Measurements from ENCODE around the gene USP10.

The USP10 gene

DNA sequence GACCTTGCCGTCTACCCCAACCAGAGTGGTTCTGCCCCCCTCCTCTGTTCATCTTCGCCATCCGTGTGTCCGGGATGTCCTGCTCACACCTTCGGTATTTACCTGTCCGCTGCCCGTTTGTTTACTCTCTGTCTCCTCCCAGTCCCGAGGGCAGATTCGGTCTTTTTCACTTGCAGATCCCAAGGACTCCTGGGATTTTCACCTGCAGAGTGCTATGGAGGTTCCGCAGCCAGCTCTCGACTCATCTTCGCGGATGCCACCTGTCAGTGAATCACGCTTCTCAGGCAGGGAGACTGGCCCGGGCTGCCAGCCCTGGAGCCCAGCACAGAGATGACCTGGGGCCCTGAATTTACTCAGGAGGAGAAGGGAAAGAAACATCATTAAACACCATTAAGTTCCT lies 128.1 kb downstream of the USP10 start:
- no peak for DNase-seq

DNA sequence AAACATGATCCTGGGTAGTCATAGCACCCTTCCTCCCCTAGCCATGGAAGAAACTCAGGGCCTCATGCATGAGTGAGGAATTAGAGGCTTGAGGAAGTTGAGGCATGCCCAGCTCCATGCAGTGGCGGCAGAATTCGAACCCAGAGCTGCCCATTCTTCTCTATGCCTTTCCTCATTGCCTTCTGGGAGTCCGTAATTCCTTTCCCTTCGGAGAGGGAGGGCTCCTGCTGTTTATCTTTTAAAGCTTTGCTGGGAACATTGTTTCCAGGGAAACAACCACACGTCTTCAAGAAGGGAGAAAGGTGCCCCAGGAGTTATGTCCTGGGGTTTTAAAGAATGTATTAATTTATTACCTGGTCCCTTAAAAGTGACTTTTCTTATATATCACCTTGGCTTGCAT lies 128.5 kb downstream of the USP10 start:
- DNase-seq, result no peak

All from CD4-positive, alpha-beta T cell treated with Interleukin-10 for 1 hour (primary cell).